Measurements from ENCODE around the gene CREB3L1.
A peak's percentile ranks its signal among the peaks of the same experiment; 100 is the strongest.

CREB3L1 gene

GRCh38 chr11:46248289-46249102 lies 29.0 kb upstream of the CREB3L1 start:
- no peak overlapping the region for H3K4me3 ChIP-seq (ENCODE audit: low read length)
- TF ChIP-seq, protein P1, sequence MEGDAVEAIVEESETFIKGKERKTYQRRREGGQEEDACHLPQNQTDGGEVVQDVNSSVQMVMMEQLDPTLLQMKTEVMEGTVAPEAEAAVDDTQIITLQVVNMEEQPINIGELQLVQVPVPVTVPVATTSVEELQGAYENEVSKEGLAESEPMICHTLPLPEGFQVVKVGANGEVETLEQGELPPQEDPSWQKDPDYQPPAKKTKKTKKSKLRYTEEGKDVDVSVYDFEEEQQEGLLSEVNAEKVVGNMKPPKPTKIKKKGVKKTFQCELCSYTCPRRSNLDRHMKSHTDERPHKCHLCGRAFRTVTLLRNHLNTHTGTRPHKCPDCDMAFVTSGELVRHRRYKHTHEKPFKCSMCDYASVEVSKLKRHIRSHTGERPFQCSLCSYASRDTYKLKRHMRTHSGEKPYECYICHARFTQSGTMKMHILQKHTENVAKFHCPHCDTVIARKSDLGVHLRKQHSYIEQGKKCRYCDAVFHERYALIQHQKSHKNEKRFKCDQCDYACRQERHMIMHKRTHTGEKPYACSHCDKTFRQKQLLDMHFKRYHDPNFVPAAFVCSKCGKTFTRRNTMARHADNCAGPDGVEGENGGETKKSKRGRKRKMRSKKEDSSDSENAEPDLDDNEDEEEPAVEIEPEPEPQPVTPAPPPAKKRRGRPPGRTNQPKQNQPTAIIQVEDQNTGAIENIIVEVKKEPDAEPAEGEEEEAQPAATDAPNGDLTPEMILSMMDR (IDR thresholded peaks at IDR 0.05; ENCODE audit: insufficient read depth, low read depth, low read length, missing control alignments), result no peak
- DNase-seq (ENCODE audit: low read depth), result peak; percentile 91

DNA sequence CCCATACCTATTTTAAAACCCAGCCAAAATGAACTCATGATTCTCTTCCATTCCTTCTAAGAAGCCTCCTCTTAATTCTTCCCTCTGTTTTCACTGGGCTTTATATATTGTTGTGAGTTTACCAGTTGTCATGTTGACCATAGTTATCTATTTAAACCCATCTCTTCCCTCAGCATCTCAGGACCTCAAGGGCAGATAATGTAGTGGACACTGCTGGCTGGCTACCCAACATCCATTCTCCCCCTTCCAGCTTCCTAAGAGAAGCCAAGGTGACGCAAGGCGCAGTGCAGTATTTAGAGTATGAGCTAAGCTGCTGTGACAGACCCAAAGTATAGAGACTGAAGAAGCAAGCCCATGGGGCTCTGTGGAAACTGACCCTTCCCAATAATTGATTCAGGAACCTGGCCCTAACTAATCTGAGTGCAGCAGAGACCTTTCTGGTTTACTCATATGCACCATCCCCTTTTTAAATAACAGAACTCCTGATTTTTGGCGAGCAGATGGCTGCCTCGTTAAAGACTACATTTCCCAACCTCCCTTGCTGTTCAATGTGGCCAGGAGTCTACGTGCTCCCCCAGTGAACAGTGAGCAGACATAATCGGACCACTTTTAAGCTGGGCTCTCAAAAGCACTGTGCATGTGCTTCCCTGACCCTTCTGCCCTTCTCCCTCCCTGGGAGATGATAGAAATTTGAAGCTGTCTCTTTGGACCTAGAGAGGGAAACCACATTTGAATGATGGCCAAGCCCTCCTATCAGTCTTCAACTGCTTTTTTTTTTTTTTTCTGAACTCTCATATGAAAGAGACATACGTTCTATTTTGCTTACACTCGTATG lies 28.1 kb upstream of the CREB3L1 start:
- TF ChIP-seq, protein P1 (IDR thresholded peaks at IDR 0.05; ENCODE audit: insufficient read depth, low read depth, low read length, missing control alignments), result no peak
- no peak overlapping the region for H3K4me3 ChIP-seq (ENCODE audit: low read length)
- DNase-seq (ENCODE audit: low read depth), result no peak

- no peak overlapping the region for H3K4me3 ChIP-seq (ENCODE audit: low read length)
- TF ChIP-seq, protein P1 (IDR thresholded peaks at IDR 0.05; ENCODE audit: insufficient read depth, low read depth, low read length, missing control alignments), result no peak
- no peak for DNase-seq (ENCODE audit: low read depth)
Measured at GRCh38 chr11:46249938-46250744, 27.3 kb upstream of the CREB3L1 start.

- no peak for DNase-seq (ENCODE audit: low read depth)
- H3K4me3 ChIP-seq (ENCODE audit: low read length), result no peak overlapping the region
- TF ChIP-seq, protein P1 (IDR thresholded peaks at IDR 0.05; ENCODE audit: insufficient read depth, low read depth, low read length, missing control alignments), result no peak
Measured at GRCh38 chr11:46250745-46251052, 26.8 kb upstream of the CREB3L1 start.

GRCh38 chr11:46251954-46252353 lies 25.5 kb upstream of the CREB3L1 start:
- no peak for DNase-seq (ENCODE audit: low read depth)
- TF ChIP-seq, protein P1 (IDR thresholded peaks at IDR 0.05; ENCODE audit: insufficient read depth, low read depth, low read length, missing control alignments), result no peak

GRCh38 chr11:46252373-46252914 lies 25.0 kb upstream of the CREB3L1 start:
- DNase-seq (ENCODE audit: low read depth), result no peak
- TF ChIP-seq, protein P1 (IDR thresholded peaks at IDR 0.05; ENCODE audit: insufficient read depth, low read depth, low read length, missing control alignments), result no peak
- no peak overlapping the region for H3K4me3 ChIP-seq (ENCODE audit: low read length)

More at GRCh38 chr11:46251954-46252353, 25.5 kb upstream of the CREB3L1 start:
- H3K4me3 ChIP-seq (ENCODE audit: low read length), result no peak overlapping the region

All from epithelial cell of esophagus (primary cell).